Stomach (tissue), 4 donors: ENCODE measurements around the gene WFDC6.

Source experiments
- CTCF ChIP-seq, 7 experiments: fragments of 450-650 bp in 4 of 7; fragments of 200-600 bp in 3 of 7; sonication (generic) in 3 of 7; IDR thresholded peaks; one replicate each; pipeline ENCODE4 v1.5.1; 2016 to 2019; ENCODE audit warnings: antibody characterized with exemption in 7 of 7, control low read depth in 2 of 7, mild to moderate bottlenecking in 1 of 7
- EP300 ChIP-seq: sonication (generic); formaldehyde crosslinking; IDR thresholded peaks from one replicate; pipeline ENCODE4 v1.6.1; 2017; ENCODE audit warnings: antibody characterized with exemption
- POLR2A ChIP-seq, 4 donors: fragments of 450-650 bp; IDR thresholded peaks; one replicate each; pipeline ENCODE4 v1.6.1; 2016; ENCODE audit warnings: antibody characterized with exemption in 4 of 4, control low read depth in 2 of 4, mild to moderate bottlenecking in 1 of 4, moderate library complexity in 1 of 4
- POLR2AphosphoS5 ChIP-seq, 3 donors: sonication (generic); formaldehyde crosslinking; IDR thresholded peaks; one replicate each; pipeline ENCODE4 v1.6.1; 2016; ENCODE audit warnings: antibody characterized with exemption in 3 of 3

GRCh38 chr20:45564760-45565276 is 25.5 kb upstream of the WFDC6 start:
- TF ChIP-seq POLR2AphosphoS5 (IDR thresholded peaks at IDR 0.05) (no peak), CTCF (IDR thresholded peaks at IDR 0.05) (no peak), POLR2A (IDR thresholded peaks at IDR 0.05) (no peak), EP300 (no peak)
